GM19455 (cell line): ENCODE data around the gene SMAD3.
A peak's percentile ranks its signal among the peaks of the same experiment; 100 is the strongest.

ENCODE experiments used
- ATAC-seq: cut with Tn5 transposase; IDR thresholded peaks from one replicate; pipeline ENCODE4 v1.9.1; 2021; ENCODE audit not compliant: unreplicated experiment

SMAD3 gene

DNA sequence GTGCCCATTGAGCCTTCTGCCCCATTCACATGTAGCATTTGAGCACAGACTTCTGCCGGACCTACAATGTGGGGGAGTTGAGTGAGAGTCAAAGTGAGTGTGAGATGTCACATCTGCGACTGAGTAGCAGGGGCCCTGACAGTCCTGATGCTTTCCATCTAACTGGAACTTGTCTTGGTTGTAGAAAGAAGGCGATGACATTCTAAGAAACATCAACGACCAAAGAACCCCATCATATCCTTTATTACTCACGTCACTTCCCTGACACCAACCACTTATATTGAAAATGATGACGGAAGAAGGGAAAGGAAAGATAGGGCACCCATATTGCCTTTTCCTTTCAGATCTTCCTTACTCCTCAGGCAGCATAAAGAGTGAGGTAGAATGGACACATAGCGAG lies 30.5 kb downstream of the SMAD3 start:
- no peak for ATAC-seq

DNA sequence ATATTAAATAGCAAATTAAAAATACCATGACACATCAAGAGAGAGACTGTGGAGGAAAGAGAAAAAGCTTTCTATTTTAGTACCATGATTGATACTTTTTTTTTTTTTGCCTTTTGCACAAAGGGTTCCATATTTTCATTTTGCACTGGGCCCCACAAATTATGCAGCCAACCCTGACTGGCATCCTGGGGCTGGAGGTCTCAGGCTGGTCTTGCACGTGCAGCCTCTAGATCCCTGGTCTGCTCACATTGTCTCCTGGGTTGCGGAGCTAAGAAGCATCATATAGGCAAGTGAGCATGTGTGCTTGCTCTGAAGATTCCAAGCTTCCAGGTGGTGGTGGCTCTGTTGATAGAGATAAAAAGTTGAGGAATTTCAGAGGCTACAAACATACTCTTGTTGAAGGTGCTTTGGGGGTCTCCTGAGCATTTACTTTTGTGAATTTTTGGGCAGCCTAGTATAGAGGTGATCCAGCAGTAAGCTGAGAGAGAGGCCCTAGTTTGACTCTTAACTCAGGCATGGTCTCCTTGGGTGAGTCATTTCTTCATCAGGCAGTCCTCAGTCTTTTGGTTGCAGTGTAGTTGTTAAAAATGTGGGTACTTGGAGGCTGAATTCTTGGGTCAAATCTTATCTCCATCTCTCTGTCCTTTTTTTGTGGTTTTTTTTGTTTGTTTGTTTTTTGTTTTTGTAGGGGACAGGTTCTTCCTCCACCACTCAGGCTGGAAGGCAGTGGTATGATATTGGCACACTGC lies 31.3 kb downstream of the SMAD3 start:
- ATAC-seq, result no peak

DNA sequence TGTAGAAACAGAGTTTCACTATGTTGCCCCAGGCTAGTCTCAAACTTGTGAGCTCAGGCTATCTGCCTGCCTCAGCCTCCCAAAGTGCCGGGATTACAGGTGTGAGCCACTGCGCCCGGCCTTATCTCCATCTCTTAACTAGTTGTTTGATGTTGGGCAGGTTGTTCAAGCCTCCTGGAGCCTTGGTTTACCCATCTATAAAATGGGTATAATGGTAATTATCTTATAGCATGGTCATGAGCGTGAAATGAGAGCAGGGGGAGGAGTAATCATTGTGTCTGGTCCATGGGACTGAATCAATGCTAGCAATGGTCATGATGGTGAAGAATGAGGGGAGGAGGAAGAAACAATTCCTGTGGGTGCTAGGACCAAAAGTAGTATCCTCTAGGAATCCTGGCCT lies 32.0 kb downstream of the SMAD3 start:
- no peak for ATAC-seq

DNA sequence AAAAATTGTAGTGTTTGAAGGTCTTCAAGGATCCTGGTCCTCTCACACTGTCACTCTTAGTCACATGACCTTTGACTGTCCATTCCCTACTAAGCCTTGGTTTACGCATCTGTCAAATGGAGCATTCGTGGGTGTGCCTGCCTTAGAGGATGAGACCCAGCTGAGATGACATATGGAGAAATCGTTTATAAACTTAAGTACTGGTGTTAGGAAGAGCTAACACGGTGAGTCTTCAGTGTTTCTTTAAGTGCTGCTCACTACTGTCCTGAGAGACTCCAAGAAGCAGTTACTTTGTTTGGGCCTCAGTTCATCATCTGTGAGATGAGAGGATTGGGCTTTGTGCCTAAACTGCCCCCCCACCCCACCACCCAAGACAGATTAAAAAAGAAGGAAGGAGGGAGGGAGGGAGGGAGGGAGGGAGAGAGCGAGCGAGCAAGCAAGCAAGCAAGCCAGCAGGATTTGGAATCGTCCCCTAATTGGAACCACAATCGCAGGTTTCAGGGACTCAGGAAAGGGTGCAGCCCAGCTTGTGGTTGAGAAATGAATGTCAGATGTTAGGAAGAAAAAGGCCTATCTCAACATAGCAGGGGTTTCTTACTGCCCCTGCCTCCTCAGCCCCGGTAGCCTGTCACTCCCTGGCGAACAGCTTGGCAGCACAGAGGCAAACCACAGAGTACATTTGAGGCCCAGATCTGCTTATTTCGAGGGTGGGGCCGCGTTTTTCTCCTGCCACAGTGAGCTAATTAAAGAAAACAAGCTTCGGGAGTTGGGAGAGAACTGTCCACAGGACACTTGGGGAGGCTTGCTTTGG lies 32.7 kb downstream of the SMAD3 start:
- ATAC-seq, result no peak

DNA sequence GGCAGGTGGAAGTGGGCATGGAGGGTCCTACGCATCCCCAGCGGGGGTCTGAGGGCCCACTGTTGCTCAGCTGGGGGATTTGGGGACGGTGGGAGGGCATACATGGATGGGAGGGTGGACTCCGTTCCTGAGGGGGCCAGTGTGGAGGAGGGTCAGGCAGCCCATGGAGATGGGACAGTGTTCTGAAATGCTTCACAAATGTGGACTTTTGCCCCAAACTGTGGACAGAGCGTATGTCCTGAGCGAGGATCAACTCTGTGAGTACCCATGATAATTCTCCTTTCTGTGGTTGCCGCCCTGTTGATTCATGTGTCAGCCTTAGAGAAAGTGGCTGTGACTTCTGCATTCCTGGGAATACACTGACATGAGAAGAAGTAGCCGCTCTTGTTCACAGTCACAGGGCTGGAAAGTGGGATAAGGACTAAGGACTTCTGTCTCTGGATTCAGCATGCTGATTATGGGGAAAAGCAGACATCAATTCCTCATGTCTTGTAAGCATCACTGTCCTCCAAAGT lies 33.4 kb downstream of the SMAD3 start:
- ATAC-seq, result no peak

DNA sequence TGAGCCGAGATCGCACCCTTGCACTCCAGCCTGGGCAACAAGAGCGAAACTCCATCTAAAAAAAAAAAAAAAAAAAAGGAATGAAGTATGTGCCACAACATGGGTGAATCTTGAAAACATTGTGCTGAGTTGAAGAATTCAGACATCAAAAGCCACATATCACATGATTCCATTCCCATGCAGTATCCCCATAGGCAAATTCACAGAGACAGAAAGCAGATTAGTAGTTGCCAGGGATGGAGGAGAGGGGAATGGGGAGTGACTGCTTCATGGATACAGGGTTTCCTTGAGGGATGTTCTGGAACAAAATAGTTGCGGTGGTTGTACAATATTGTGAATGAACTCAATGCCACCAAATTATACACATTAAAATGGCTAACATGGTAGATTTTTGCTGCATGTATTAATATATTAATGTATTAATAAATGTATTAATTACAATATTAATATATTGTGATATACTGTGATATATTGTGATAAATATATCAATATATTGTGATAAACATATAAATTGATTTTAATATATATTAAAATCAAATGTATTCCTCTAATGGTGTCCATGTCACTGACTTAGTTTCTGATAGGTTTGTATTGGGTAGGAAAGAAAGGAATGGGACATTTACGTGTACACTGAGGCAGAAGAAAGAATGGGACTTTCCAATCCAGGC lies 34.9 kb downstream of the SMAD3 start:
- ATAC-seq, result no peak

DNA sequence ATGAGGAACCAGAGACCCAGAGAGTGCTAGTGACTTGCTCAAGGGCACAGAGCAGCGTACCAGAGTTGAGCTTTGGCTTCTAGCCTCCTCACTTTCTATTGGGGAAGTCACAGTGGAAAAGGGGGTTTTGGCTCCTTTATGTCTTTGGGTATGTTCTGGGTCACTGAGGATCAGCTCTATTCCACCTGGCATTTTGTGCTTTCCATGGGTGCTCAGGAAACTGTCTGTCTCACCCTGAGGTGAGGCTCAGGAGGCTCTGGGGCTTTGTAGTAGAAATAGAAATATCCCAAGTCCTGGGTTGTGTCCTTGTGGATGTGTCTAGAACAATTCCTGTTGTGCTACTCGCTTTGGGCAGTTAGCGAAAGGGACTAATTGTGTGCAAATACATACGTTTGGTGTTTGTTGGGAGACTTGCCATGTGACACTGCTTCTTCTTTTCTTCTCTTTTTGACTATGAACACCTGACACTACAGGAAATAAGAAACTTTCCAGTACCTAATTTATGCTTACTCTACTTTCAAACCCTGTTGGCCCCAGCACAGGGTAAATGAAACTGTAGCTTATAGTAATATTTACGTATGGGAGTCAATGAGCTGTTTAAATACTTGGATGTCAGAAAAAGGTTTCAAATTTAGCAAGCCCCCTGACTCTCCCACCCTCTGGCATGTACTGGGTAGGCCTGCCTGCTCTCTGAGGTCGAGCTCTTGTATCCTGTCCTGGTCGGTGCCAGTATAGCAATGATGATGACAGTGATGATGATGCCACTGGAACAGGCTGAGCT lies 35.6 kb downstream of the SMAD3 start:
- ATAC-seq, result peak; percentile 61

DNA sequence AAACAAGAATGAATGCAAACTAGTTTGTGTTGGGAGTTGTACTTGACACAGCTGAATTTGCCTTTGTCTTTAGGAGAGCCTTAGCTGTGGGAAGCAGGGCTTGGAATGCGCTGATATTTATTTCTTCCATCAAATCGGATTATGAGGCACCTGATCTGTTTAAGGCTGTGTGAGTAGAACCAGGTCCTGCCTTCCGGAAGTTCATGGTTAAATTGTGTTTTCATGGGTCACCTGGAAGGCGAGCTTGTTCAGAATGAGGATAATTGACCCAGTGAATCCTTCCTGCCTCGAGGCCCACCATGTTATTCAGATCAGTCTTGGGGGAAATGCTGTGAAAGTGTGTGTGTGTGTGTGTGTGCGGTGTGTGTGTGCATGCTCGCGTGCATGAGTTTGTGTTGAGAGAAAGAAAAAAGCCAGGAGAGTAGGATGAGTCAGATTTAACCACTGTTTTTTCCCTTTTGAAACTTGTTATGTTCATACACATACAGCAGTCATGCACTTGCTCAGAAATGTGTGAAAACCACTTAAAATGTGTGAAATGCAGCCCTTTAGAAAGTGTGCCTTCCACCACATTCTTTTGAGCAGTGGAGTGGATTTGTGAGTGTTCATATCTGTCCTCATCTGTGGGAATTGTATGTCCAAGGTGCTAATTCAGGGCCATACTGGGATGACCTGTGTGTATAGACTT lies 36.7 kb downstream of the SMAD3 start:
- no peak for ATAC-seq

DNA sequence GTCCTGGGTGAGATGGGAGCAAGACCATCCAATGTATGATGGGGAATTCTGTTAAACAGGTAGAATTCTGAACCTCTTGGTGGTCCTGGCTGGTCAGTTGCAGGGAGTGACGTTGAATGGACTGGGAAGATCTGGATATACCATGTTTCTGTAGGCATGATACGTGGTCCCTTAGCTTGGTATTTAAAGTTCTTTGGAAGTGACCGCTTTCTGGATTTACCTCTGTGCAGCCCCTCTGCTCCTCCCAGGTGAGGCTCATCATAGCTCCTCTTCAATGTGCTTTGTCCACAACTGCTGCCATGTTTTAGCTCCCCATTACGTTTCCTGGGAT lies 37.2 kb downstream of the SMAD3 start:
- ATAC-seq, result no peak

DNA sequence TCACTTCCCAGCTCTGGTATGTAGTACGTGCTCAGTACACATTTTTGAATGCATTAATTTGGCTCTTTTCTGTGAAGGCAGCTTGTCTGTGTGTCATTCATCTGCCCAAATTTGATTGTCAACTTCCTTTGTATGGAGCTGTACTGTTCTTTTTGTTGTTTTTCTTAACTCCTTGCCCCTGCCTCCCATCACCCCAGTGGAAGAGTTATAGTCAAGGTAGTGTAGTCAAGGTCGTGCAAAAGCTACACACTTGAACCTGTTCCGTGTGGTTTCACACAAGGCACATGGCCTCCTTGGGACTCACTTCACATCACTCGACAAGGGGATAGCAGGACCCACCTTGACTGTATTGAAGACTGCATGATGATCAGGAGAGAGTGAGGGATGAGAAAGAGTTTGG lies 37.6 kb downstream of the SMAD3 start:
- ATAC-seq, result no peak

DNA sequence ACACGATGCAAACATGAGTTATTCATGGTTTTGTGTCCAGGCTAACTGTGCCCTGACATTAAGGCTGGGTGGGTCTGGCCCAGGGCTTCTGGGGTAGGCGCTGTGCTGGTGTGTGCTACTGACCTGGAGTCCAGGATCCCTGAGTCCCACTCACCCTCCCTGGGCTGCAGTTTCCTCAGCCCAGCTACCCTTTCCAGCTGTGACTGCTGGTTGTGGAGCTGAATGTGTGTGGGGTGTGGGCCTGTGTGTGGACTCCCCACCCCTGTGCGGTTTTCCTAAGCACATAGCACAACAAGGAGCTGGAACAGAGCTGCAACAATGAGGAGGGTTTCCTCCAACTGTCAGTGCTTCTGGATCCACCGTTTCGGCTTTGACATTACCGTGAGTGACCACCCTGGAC lies 38.0 kb downstream of the SMAD3 start:
- no peak for ATAC-seq

DNA sequence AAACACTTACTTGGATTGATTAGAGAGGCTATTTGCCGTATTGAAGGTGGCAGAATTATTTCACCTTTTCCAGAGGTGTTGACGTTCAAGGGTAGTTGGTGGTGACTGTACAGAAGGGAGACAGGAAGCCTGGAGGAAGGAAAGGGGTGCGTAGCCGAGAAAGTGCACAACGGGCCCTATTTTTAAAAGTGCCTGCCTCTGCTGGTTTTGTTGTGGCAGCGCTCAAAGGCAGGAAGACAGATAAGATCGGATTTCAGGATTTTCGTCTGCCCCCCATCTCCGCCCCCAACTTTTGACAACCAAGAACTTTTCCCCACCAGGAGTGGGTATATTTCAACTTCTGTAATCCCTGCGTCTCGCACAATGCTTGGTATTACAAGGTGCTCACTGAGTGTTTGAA lies 38.5 kb downstream of the SMAD3 start:
- ATAC-seq, result no peak

DNA sequence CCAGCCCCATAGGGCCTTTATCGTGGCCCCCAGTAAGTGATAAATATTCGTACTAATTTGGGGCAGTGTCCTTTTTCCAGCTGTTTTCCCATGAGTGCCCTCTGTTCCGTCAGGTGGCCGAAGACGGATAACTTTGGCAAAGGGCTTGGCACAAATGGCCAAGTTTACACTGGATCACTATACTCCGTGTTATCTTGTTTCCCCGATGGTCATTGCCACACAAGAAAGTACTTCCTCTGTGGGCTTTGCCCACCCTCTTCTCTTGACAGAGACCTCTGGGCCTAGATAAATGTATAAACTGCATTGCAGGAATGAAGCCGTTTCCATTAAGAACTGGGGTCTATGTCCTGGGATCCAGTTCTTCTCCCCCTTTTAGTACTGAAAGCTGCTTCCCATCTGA lies 39.1 kb downstream of the SMAD3 start:
- ATAC-seq, result no peak

DNA sequence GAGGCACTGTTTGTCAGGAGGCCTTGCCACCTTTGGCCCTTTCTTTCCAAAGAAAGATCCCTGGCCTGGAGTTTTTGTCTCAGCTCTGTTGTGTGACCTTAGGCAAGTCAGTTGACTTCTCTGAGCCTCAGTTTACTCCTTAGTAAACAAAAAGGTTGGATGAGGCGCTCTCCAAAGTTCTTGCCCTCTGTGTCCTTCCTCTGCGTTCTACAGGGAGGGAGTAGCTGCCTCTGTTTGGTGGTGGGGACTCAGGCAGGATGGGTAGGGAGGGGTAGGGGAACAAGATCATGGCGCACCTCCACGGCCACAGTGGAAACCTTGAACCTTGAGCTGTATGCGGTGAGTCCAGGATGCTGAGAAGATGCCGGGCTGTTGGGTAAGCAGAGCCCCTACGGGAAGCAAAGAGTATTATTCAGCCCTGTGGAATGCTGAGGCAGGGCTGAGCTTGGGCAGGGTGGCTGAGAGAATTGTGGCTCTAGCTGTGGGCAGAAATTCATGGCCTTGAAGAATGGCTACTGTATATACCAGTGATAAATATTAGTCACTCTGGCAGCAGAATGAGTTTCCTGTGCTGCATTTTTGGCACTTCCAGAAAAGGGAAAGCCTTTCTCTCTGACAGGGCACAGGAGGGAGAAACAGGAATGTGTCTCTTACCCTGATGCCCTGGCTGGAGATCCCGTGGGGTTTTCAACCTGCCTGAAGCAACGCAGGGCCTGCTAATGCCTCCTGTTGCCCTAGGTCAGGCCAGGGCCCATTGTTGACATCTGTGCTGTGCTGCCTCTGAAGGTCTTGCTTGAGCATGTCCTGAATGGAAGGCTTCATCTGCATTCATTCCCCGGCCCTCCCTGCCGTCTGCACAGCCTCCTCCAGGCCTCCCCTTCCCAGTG lies 39.9 kb downstream of the SMAD3 start:
- ATAC-seq, result no peak

DNA sequence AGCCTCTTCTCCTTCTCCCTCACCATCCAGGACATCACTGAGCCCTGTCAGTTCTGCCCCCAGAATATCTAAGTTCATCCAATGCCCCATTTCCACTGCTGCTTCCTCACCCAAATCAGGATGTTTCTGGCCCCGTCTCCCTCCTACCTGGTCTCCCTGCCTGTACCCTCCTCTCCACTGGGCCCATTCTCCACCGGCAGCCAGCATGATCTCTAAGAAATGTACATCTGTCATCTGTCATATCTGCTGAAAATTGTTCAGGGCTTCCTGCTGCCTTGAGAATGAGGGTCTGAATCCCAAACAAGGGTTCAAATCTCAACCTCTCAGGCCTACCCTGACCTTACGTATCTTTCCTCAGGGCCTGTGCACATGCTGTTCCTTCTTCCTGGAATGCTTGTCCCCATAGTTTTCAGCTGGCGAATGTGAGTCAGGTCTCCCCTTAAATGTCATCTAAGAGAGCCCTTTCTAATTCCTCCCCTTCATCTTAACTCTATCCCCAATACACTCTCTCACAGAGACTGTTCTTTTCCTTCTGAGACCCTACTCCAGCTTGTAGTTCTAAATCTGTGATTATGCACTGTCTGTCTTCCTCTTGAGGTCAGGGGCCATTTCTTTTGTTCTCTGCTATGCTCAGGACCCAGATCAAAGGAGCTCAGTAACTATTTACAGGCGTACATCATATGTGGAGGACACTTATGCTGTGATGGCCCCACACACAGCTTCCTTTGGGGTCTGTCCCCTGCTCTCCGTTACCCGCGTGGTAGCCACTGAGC lies 40.8 kb downstream of the SMAD3 start:
- no peak for ATAC-seq

DNA sequence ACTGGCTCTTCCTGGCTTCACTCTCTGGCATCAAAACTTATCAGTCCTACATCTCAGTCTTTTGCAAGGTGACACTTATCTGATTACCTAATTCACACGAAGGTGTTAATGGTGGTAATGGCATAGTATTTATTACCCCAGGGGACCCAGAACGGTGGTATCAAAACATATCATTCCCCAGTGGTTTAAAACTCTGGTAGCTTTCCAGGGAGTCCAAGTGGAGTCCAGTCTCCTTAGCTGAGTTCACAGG lies 41.3 kb downstream of the SMAD3 start:
- ATAC-seq, result no peak

DNA sequence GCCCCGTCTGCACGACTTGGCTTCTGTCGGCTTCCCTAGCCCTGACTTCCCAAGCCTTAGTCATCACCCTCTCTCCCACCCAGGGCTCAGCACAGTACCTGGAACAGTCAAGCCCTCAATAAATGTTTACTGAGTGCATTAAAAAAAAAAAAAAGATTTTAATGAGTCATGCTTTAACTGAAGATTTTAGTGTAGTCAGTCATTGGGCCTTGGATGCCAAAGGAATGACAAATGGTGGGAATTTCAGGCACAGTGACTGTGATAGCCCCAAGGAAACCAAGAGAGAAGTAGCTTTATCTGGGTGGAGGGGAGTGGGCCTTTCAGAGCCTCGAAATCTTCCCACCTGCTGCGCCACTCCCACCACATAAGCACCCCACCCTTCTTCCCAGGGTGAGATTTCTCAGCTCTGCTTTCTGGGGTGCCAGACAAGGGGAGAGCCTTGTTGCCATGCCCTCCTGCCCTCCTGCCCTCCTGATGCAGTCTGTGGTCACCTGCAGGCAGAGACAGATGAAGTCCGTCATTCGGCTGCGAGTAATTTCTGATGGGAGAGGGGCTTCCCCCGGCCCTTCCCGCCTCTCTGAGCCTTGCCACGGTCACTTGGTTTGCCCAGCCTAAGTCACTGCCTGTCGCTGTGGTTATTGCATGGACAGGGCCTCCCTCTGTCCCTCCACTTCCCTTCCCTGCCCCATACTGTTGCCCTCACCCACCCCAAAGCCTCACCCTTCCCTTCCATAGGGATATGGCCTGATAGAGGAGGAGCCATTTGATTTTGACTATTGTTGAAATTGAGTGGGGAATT lies 41.8 kb downstream of the SMAD3 start:
- no peak for ATAC-seq
